HG03432 (cell line): ENCODE results near the gene HOXB5.

Source experiments
- ATAC-seq: cut with Tn5 transposase; IDR thresholded peaks from one replicate; pipeline ENCODE4 v1.9.1; 2021; ENCODE audit warnings: mild to moderate bottlenecking, moderate library complexity; ENCODE audit not compliant: unreplicated experiment

Gene HOXB5

DNA sequence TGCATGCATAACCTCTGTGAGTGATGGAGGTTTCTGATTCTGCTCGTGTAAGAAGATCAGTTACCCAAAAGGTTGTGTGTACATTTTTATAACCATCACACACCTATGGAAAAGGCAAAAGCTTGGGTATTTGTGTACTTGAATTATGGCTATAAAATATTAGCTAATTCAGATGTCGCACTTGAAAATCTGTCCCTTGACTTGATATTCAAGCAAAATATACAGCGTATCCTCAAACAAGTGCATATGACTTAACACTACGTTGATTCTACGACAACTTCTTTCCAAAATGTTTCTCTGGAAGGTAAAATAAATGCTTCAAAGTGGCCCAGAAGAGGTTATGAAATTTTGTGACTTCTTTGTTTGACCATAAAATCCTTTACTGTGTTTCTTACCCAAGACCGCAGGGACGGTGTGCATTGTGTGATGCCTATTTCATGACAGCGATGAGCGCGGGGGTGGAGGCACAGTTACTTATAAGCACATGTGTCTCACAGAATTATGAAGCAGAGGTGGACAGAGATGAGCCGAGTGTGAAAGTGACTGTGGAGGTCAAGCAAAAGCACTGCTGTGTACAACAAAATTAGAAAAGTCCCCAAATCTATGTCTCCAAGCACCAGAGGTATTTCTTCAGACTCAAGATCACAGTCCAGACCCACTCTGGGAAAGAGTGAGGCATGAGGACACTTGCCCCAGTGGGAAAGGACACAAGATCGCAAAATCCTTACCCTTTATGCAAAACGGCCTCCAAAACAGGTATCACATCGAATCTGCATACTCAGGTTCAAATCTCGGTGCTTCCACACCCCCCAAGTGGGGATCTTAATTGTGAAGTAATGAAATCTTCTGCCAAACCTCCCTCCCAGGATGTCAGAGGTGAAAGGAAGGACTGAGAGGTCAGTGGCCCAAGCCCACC lies 36.7 kb upstream of the HOXB5 start:
- no peak for ATAC-seq

GRCh38 chr17:48629411-48629759 lies 35.8 kb upstream of the HOXB5 start:
- no peak for ATAC-seq

- no peak for ATAC-seq
Measured at GRCh38 chr17:48628649-48629410, 35.3 kb upstream of the HOXB5 start.

GRCh38 chr17:48627623-48628521 lies 34.3 kb upstream of the HOXB5 start:
- no peak for ATAC-seq

- ATAC-seq, result no peak
Measured at GRCh38 chr17:48627118-48627597, 33.6 kb upstream of the HOXB5 start.

DNA sequence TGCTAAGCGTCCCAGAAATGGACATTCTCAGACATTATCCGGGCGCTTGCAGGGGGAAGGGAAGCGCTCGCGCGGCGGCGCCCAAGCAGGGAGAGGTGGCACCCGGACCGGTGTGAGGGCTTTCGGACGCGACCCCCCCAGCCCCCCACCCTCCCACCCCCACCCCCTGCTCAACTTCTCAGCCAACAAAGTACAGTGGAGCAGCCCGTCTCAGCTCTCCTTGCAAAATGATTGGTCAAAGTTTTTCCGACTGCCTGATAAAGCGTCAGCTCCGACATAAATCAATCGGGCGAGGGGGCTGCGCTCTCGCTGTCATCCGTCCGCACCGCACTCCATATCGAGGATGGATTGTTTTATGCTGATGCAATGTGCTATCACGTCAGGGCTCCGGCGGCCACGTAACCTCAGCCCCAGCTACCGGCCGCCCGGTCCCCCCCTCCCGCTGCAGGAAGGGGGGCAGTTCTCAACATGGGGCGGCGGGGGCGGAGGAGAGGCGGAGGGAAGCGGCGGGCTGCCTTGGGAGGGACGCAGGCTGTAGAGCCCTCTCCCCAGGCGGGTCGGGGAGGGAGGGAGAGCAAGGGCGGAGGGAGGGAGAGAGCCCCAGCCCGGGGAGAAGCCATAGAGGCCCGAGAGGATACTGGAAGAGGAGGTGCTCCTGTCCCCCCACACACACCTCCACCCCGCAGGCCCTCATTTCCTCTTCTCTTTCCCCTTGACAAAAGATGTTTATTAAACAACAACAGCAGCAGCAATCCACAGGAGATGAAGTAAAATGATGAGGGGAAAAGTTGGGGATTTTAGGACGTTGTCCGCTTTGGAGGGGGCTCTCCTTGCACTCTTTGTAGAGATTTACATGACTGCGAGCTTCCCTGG lies 32.9 kb upstream of the HOXB5 start, which contains the start of gene HOXB9:
HOXB9 (minus strand) TSS at position 114 of the 873 bp plus-strand sequence; CDS start at position 25, 89 bp downstream.
- no peak for ATAC-seq

DNA sequence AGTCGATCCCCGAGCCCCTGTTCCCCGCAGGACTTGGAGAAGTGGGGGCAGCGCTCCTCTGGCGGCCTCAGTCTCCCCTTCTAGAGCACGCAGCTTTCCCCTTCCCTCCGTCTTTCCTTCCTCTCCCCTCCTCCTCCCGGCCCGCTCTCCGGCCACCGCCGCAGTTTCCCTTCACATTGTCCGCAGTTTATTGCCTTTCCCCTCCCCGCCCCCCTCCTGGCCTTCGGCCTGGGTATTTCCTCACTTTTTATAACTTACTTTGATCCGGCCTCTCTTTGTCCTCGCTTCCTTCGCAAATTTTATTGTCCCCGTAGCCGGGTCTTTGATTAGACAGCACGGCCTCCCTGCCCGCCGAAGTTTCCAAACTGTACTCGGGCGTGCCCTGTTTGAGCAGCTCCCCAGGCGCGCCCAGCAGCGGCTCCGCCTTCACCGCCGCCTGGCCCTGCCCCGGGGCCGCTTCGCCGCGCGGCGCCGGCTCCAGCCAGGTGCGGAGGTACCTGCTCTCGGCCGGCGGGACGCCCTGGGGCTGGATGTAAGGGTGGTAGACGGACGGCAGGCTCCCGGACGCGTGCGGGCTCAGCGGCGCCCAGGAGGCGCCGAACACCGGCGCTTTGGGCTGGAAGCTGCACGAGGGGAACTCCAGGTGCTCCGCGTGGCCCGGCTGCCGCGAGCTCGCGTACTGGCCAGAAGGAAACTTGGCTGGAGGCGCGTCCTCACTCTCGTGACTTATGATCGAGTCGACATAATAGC lies 32.1 kb upstream of the HOXB5 start:
- ATAC-seq, result no peak

GRCh38 chr17:48624544-48625494 lies 31.2 kb upstream of the HOXB5 start:
- ATAC-seq, result no peak

DNA sequence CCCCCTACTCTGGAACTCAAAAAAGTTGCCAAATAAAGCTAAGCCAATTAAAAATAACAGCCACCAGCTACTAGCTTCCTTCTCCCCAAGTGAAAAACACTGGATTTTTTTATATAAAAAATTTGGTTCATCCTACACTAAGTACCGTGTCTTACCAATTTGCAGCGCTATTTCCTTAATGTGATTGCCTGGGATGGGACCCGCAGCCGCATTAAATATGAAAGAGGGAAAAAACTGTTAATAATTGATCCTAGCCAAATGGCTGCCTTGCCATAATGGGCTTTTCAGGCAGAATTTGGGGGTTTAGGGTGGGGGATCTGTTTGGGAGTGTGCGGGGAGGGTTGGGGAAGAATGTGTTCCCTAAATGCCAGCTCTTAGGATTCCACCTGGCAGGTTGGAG lies 30.5 kb upstream of the HOXB5 start:
- ATAC-seq, result no peak

DNA sequence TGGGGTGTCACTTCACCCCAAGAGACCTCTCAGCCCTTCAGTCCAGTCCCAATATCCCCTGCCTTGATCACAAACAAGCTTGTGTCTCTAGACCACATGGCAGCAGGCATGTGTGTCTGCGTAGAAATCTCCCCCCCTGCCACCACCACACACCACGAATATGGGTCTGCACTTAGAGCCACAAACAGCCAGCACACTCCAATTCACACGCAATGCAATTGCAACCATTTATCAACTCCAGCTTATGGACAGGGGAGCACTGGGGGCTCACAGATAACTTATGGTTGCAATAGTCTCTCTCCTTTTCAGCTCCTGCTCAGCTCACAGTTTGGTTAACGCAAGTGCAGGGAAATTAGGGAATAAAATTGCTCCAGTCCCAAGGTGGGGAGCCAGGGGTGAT lies 30.0 kb upstream of the HOXB5 start:
- no peak for ATAC-seq

GRCh38 chr17:48622857-48623256 lies 29.3 kb upstream of the HOXB5 start:
- ATAC-seq, result no peak

- ATAC-seq, result no peak
Measured at GRCh38 chr17:48621410-48622392, 28.1 kb upstream of the HOXB5 start.

- ATAC-seq, result no peak
Measured at GRCh38 chr17:48620461-48621139, 27.0 kb upstream of the HOXB5 start.

DNA sequence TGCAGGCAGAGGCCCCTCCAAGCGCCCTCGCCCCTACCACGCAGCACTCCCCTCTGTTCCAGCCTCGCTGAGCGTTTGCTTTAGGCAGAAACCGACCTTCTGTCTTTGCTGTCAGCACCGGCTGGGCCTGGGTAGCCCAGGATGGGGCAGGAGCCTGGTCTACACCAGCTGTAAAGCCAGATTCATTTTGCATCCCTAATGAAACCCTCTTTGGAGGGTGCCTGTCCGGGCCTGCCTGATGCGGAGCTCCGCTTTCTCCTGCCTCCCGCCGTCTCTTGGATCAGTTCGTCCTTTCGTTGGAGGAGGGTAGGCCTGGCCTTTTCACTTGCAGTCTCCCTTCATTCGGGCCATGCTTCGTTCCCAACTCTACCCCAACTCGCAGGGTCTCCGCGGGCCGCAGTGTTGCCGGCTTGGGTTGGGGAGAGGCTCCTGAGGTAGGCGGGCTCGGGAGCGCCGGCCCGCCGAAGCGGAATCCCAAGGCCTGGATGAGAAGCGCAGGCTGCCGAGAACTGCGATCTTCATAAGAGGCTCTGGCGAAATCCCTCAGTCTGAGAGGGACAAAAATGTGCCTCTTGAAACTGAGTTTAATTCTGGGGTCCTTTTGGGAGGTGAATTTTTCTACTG lies 26.4 kb upstream of the HOXB5 start:
- ATAC-seq, result no peak

DNA sequence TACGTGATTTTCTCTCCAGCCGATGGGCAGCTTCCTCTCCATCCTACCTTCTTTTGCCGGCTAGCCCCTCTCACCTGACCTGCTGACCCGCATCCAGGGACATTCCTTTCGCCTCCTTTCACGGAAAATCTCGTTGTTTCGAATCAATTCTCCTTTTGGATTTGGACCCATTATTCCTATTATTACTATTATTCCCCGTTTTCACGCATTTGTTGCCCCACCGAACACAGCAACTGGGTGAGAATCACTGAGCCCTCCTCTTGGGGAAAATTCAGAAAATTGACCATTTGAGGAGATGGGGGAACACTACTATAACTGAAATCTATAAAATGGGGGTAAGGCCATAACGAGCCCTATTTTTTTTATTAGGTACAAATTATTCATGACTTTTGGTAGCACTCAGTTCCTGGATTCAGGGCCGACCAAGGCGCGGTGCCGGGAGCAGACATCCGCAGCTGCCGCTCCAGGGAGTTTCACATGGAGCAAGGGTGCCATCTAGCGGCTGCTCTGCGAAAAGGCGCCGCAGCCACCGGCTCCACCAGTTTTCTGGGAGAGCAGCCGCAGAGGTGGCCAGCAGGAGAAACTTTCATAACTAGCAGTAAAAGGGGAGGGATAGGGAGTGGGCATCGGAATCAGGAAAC lies 24.8 kb upstream of the HOXB5 start:
- ATAC-seq, result no peak
